GM12878 (cell line): ENCODE measurements around the gene PTPRH. TPM values are rescaled to one million over a fixed set of nuclear protein-coding genes. Genes with fewer than 3 reads are reported as not detected.

ENCODE experiments used
- ATAC-seq: fragments of 200-7000 bp; cut with Tn5 transposase; 3 replicates; pipeline ENCODE4 v1.9.1; 2020; ENCODE audit warnings: mild to moderate bottlenecking, moderate library complexity
- BruUV-seq: library from RNA; stranded (reverse); fragments of 400-500 nt; replicated peaks from 2 replicates; lab custom pipeline; 2021; lab: Mats Ljungman, UMichigan
- CTCF ChIA-PET: fragments of 300-600 bp; sonication (Branson Sonifier 250); formaldehyde crosslinking; extraction: SDS; loops from one replicate; lab custom pipeline; 2021; ENCODE audit warnings: inconsistent platforms; lab: Yijun Ruan, JAX
- POLR2A ChIA-PET: fragments of 350-600 bp; formaldehyde crosslinking; extraction: SDS; loops from one replicate; lab custom pipeline; 2021; ENCODE audit warnings: inconsistent platforms; lab: Charles Lee
- RAD21 ChIA-PET: fragments of 300-600 bp; sonication (Branson Sonifier 250); formaldehyde crosslinking; loops from one replicate; lab custom pipeline; 2023; ENCODE audit warnings: antibody characterized with exemption; ENCODE audit not compliant: unreplicated experiment; lab: Charles Lee
- SMC1A ChIA-PET: fragments of 300-600 bp; sonication (Branson Sonifier 250); formaldehyde crosslinking; loops from one replicate; lab custom pipeline; 2023; ENCODE audit not compliant: unreplicated experiment, uncharacterized antibody; lab: Charles Lee
- DNase-seq: peaks from one replicate; pipeline ENCODE4 v3.0.0-alpha.2; 2011; ENCODE audit warnings: low read depth, low spot score
- FAIRE-seq: peaks from 3 replicates; lab custom pipeline; 2011; peaks lifted over from hg19 to GRCh38; lab: Jason Lieb, UNC
- H2AFZ ChIP-seq: 2 replicates; pipeline ENCODE4 v1.6.0; 2011; ENCODE audit warnings: low read depth, low read length, control low read depth; ENCODE audit not compliant: control insufficient read depth
- H3K27ac ChIP-seq: 2 replicates; pipeline ENCODE4 v1.5.1; 2011; ENCODE audit warnings: control low read depth; ENCODE audit not compliant: control insufficient read depth, insufficient read depth
- H3K27me3 ChIP-seq, 2 experiments: replicated peaks in 1 of 2; 2 replicates each; pipeline versions ENCODE4 v1.6.0 to v1.6.1; 2011; ENCODE audit warnings: low read length in 1 of 2; ENCODE audit not compliant: control insufficient read depth in 2 of 2, insufficient read depth in 2 of 2
- H3K36me3 ChIP-seq, 2 experiments: 2 replicates each; pipeline ENCODE4 v1.5.1; 2011; ENCODE audit warnings: low read length in 1 of 2; ENCODE audit not compliant: control insufficient read depth in 2 of 2, insufficient read depth in 2 of 2
- H3K4me1 ChIP-seq: 2 replicates; pipeline ENCODE4 v1.6.1; 2011; ENCODE audit warnings: mild to moderate bottlenecking, low read length, moderate library complexity, mixed read lengths; ENCODE audit not compliant: control insufficient read depth, insufficient read depth
- H3K4me2 ChIP-seq: 2 replicates; pipeline ENCODE4 v1.6.0; 2011; ENCODE audit warnings: control low read depth; ENCODE audit not compliant: control insufficient read depth, insufficient read depth
- H3K4me3 ChIP-seq: fragments of 200-600 bp; sonication (generic); 2 replicates; pipeline ENCODE4 v1.5.1; 2016
- H3K79me2 ChIP-seq: 2 replicates; pipeline ENCODE4 v1.6.0; 2011; ENCODE audit warnings: low read length; ENCODE audit not compliant: control insufficient read depth, insufficient read depth
- H3K9ac ChIP-seq: 2 replicates; pipeline ENCODE4 v1.8.0; 2011; ENCODE audit warnings: low read length, control low read depth, mixed read lengths; ENCODE audit not compliant: control insufficient read depth, insufficient read depth
- H3K9me3 ChIP-seq: replicated peaks from 3 replicates; pipeline ENCODE4 v1.5.1; 2011; ENCODE audit warnings: mild to moderate bottlenecking, low read length; ENCODE audit not compliant: control insufficient read depth, insufficient read depth
- H4K20me1 ChIP-seq: 2 replicates; pipeline ENCODE4 v1.6.0; 2011; ENCODE audit not compliant: control insufficient read depth, insufficient read depth
- BCL3 ChIP-seq: IDR thresholded peaks from 2 replicates; pipeline ENCODE4 v1.6.1; 2011; ENCODE audit warnings: borderline replicate concordance, low read depth, mild to moderate bottlenecking, moderate library complexity, low read length; ENCODE audit not compliant: insufficient read depth, poor library complexity, severe bottlenecking
- BMI1 ChIP-seq: fragments of 450-650 bp; IDR thresholded peaks from 2 replicates; pipeline ENCODE4 v1.6.1; 2016; ENCODE audit warnings: mild to moderate bottlenecking, moderate library complexity, borderline replicate concordance
- CHD4 ChIP-seq: fragments of 200-600 bp; sonication (generic); IDR thresholded peaks from 2 replicates; pipeline ENCODE4 v1.6.1; 2016; ENCODE audit warnings: mild to moderate bottlenecking
- CREB1 ChIP-seq: IDR thresholded peaks from 2 replicates; pipeline ENCODE4 v1.6.1; 2012; ENCODE audit warnings: low read depth, mild to moderate bottlenecking, inconsistent platforms
- GABPA ChIP-seq: IDR thresholded peaks from 2 replicates; pipeline ENCODE4 v1.6.1; 2014; ENCODE audit warnings: antibody characterized with exemption, low read depth, mild to moderate bottlenecking, inconsistent platforms
- MTA2 ChIP-seq: fragments of 450-650 bp; IDR thresholded peaks from 2 replicates; pipeline ENCODE4 v1.6.1; 2016; ENCODE audit warnings: low read depth, mild to moderate bottlenecking, moderate library complexity
- SRF ChIP-seq, 2 experiments: IDR thresholded peaks; 2 replicates each; pipeline ENCODE4 v1.6.1; 2011; ENCODE audit warnings: low read depth in 2 of 2, low read length in 2 of 2, mild to moderate bottlenecking in 1 of 2, moderate library complexity in 1 of 2
- TBL1XR1 ChIP-seq: IDR thresholded peaks from 2 replicates; pipeline ENCODE4 v1.6.1; 2012; ENCODE audit warnings: low read depth, low read length, improper control_type of control experiment
- TCF12 ChIP-seq: IDR thresholded peaks from 2 replicates; pipeline ENCODE4 v1.6.1; 2011; ENCODE audit warnings: low read depth, mild to moderate bottlenecking, low read length
- YBX1 ChIP-seq: fragments of 450-650 bp; IDR thresholded peaks from 2 replicates; pipeline ENCODE4 v1.6.1; 2016; ENCODE audit warnings: antibody characterized with exemption
- ZNF622 ChIP-seq: fragments of 450-650 bp; IDR thresholded peaks from 2 replicates; pipeline ENCODE4 v1.6.1; 2017; ENCODE audit warnings: mild to moderate bottlenecking, inconsistent platforms
- WGBS: methylation state at CpG from one replicate; pipeline ENCODE4 v1.1.6; 2016; ENCODE audit warnings: low lambda C conversion rate; ENCODE audit not compliant: insufficient replicate concordance, insufficient coverage; ENCODE audit errors: missing lambda C conversion rate; 5-methylcytosine and 5-hydroxymethylcytosine counted together
- in situ Hi-C: fragments of 300-500 bp; cut with MboI; formaldehyde crosslinking; loops from 9 replicates; pipeline ENCODE4 v1.14.3; 2018; ENCODE audit warnings: mixed read lengths
- intact Hi-C: fragments of 100-400 bp; cut with micrococcal nuclease; formaldehyde crosslinking; loops from one replicate; pipeline ENCODE4 v1.14.2; 2022; ENCODE audit not compliant: unreplicated experiment
- polyA plus RNA-seq, 11 experiments: library from polyadenylated mRNA; depleted of rRNA in 4 of 11; unstranded in 6 of 11; stranded (reverse) in 5 of 11; fragments of >200 nt; fragmentation: Nextera tagmentation in 4 of 11; fragmentation: Illumina TruSeq in 1 of 11; extraction: Ambion mirVana in 4 of 11; extraction: Trizol in 1 of 11; gene quantifications; 1 replicate in 1 of 11; 2 replicates in 10 of 11; pipeline versions ENCODE4 v1.2.1 to v1.2.3, GENCODE V29; 2011 to 2016; ENCODE audit warnings: inconsistent platforms in 2 of 11, missing spikeins in 2 of 11, low read depth in 1 of 11
- total RNA-seq, 4 experiments: library from RNA; depleted of rRNA in 3 of 4; stranded (reverse); fragments of >200 nt in 3 of 4; fragmentation: Illumina TruSeq in 1 of 4; extraction: Trizol in 1 of 4; gene quantifications; 2 replicates each; pipeline versions ENCODE4 v1.2.1 to v1.2.3, GENCODE V29; 2013 to 2021
- TF ChIP-seq, protein P1 (sequence below): IDR thresholded peaks from 2 replicates; pipeline ENCODE4 v1.6.1; 2012; ENCODE audit warnings: low read depth, low read length, improper control_type of control experiment
- TF ChIP-seq, protein P2 (sequence below): fragments of 450-650 bp; formaldehyde crosslinking; IDR thresholded peaks from 2 replicates; pipeline ENCODE4 v1.5.0; 2022; ENCODE audit warnings: mild to moderate bottlenecking, missing genetic modification characterization

Gene PTPRH
- total and polyA plus RNA-seq, 10 of the 15 experiments (the other 5 are each of a cell fraction or from before 2014, with no cell fraction given) = 0.08 TPM; not detected in 9

- Histone ChIP-seq H3K27me3 (no peaks in the 10 kb centered on the region), H4K20me1 (peaks cover 3% of the 10 kb centered on the region; the same call in 1 of the 2 replicates), H3K9me3 (no peaks in the 10 kb centered on the region), H3K4me1 (peaks cover 22% of the 10 kb centered on the region), H3K9ac (no peak overlapping the region), H3K79me2 (peaks cover 76% of the 10 kb centered on the region), H3K36me3 (peaks cover 10 to 37% of the 10 kb centered on the region in 2 experiments), H3K4me3 (no peak overlapping the region), H3K27ac (peak overlapping the region; percentile 70), H3K4me2 (peak overlapping the region; percentile 79), H2AFZ (no peak overlapping the region)
- in situ Hi-C loops = no loop called here
- ATAC-seq (no peak), DNase-seq (no peak), FAIRE-seq (no peak)
- ChIA-PET SMC1A (interaction anchor here (0.5 to 0.9 kb wide), 2 partner anchors 89 to 134 kb away, joined by 3 to 4 read pairs; partner anchors contain the start of gene KMT5C), CTCF (interaction anchor here (0.6 kb wide), 1 partner anchor 90 kb away, joined by 3 read pairs; no protein-coding TSS in a partner anchor), POLR2A (interaction anchor here (1.1 to 1.2 kb wide), 2 partner anchors 9 to 10 kb away, joined by 3 to 4 read pairs; no protein-coding TSS in a partner anchor), RAD21 (interaction anchor here (1.5 kb wide), 1 partner anchor 9 kb away, joined by 5 read pairs; the partner anchor contains the start of gene PPP6R1)
- 93% methylated on average over 18 of the region's 18 CpGs for WGBS
- no TSS peak for BruUV-seq
- TF ChIP-seq BCL3 = no peak
- no peak for TF ChIP-seq TBL1XR1
- TF ChIP-seq CHD4 = no peak
- no peak for TF ChIP-seq TCF12
- TF ChIP-seq MTA2 = no peak
- no peak for TF ChIP-seq SRF (IDR thresholded peaks at IDR 0.05; ENCODE audit: low read depth in 2 of 2, low read length in 2 of 2)
- TF ChIP-seq, protein P1, sequence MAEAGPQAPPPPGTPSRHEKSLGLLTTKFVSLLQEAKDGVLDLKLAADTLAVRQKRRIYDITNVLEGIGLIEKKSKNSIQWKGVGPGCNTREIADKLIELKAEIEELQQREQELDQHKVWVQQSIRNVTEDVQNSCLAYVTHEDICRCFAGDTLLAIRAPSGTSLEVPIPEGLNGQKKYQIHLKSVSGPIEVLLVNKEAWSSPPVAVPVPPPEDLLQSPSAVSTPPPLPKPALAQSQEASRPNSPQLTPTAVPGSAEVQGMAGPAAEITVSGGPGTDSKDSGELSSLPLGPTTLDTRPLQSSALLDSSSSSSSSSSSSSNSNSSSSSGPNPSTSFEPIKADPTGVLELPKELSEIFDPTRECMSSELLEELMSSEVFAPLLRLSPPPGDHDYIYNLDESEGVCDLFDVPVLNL = no peak
- no peak for TF ChIP-seq GABPA
- TF ChIP-seq YBX1 = no peak
- TF ChIP-seq, protein P2, sequence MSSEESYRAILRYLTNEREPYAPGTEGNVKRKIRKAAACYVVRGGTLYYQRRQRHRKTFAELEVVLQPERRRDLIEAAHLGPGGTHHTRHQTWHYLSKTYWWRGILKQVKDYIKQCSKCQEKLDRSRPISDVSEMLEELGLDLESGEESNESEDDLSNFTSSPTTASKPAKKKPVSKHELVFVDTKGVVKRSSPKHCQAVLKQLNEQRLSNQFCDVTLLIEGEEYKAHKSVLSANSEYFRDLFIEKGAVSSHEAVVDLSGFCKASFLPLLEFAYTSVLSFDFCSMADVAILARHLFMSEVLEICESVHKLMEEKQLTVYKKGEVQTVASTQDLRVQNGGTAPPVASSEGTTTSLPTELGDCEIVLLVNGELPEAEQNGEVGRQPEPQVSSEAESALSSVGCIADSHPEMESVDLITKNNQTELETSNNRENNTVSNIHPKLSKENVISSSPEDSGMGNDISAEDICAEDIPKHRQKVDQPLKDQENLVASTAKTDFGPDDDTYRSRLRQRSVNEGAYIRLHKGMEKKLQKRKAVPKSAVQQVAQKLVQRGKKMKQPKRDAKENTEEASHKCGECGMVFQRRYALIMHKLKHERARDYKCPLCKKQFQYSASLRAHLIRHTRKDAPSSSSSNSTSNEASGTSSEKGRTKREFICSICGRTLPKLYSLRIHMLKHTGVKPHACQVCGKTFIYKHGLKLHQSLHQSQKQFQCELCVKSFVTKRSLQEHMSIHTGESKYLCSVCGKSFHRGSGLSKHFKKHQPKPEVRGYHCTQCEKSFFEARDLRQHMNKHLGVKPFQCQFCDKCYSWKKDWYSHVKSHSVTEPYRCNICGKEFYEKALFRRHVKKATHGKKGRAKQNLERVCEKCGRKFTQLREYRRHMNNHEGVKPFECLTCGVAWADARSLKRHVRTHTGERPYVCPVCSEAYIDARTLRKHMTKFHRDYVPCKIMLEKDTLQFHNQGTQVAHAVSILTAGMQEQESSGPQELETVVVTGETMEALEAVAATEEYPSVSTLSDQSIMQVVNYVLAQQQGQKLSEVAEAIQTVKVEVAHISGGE (CRISPR knock-in tag) = no peak
- no peak for TF ChIP-seq ZNF622
- TF ChIP-seq BMI1 = no peak
- no peak for TF ChIP-seq CREB1
- intact Hi-C loops = loop anchor here (10.0 kb wide), 1 partner anchor 134 kb away; the partner anchor contains the start of genes RPL28 and TMEM238
These were observed 41.1 kb upstream of the PTPRH start for GRCh38 chr19:55250262-55251036.
